Ovary (tissue), 9 donors: Measurements from ENCODE around the gene NLRC5. TPM values are rescaled to one million over a fixed set of nuclear protein-coding genes. Genes with fewer than 3 reads are reported as not detected.

Experiments
- DNase-seq, 5 donors: peaks; one replicate each; pipeline ENCODE4 v3.0.0-alpha.2; 2019 to 2020
- H3K27ac ChIP-seq, 2 donors: fragments of 200-600 bp; one replicate each; pipeline versions ENCODE4 v1.5.1 to v1.8.0; 2019 to 2022
- H3K27me3 ChIP-seq: fragments of 200-600 bp; one replicate; pipeline ENCODE4 v1.8.0; 2022
- H3K36me3 ChIP-seq: fragments of 200-600 bp; sonication (generic); one replicate; pipeline ENCODE4 v1.5.1; 2019
- H3K4me1 ChIP-seq: one replicate; pipeline ENCODE4 v1.8.1; 2013; ENCODE audit warnings: mild to moderate bottlenecking, moderate library complexity; ENCODE audit not compliant: insufficient read depth
- H3K4me3 ChIP-seq: fragments of 200-600 bp; sonication (generic); one replicate; pipeline ENCODE4 v1.5.1; 2017
- H3K9me3 ChIP-seq, 2 donors: fragments of 200-600 bp in 1 of 2; sonication (generic) in 1 of 2; one replicate each; pipeline versions ENCODE4 v1.5.1 to v1.8.1; 2013 to 2019; ENCODE audit warnings: mild to moderate bottlenecking in 1 of 2, moderate library complexity in 1 of 2
- CTCF ChIP-seq, 3 donors: fragments of 450-650 bp in 2 of 3; fragments of 200-600 bp in 1 of 3; IDR thresholded peaks; one replicate each; pipeline versions ENCODE4 v1.5.1 to v1.8.0; 2016 to 2022; ENCODE audit warnings: antibody characterized with exemption in 3 of 3, mild to moderate bottlenecking in 1 of 3
- EP300 ChIP-seq: sonication (generic); formaldehyde crosslinking; IDR thresholded peaks from one replicate; pipeline ENCODE4 v1.6.1; 2017; ENCODE audit warnings: antibody characterized with exemption
- POLR2A ChIP-seq: fragments of 450-650 bp; IDR thresholded peaks from one replicate; pipeline ENCODE4 v1.6.1; 2017; ENCODE audit warnings: antibody characterized with exemption, mild to moderate bottlenecking, moderate library complexity
- WGBS, 3 donors: extraction: QIAGEN DNeasy Blood & Tissue Kit in 1 of 3; methylation state at CpG; one replicate each; pipeline versions ENCODE4 v1.1.5 to v1.1.7; 2013 to 2017; 5-methylcytosine and 5-hydroxymethylcytosine counted together
- intact Hi-C, 4 donors: fragments of 100-400 bp; cut with DNase I; formaldehyde crosslinking; loops; one replicate each; pipeline versions ENCODE4 v1.11.0 to v1.15.1; 2022 to 2023
- polyA plus RNA-seq, 2 donors: library from polyadenylated mRNA; stranded (reverse); fragments of 200-250 nt in 1 of 2; fragments of 350-450 nt in 1 of 2; fragmentation: Illumina TruSeq in 1 of 2; extraction: RNeasy Lipid Tissue Mini Kit (QIAGEN cat#74804) in 1 of 2; gene quantifications; one replicate each; pipeline ENCODE4 v1.2.3, GENCODE V29; 2013 to 2014
- total RNA-seq, 7 donors: library from RNA; depleted of rRNA in 2 of 7; stranded (reverse); fragments of >200 nt in 2 of 7; fragmentation: NEBNext Ultra II Directional in 3 of 7; extraction: Animal tissue kit (Norgen Biotek cat#: 25700) in 3 of 7; gene quantifications; one replicate each; pipeline versions ENCODE4 v1.1.0 to v1.2.4, GENCODE V29; 2016 to 2023
- donor health status: DM: no; HTN: no; CAD: no; lungs with moderate emphysema.
- donor health status: DM: no; HTN: no; CAD: no.
- donor health status: Bipolar disorder and iron deficiency.
- donor health status: DM: yes; HTN: yes; CAD: no.
- donor health status: DM: no; HTN: no; CAD: no.
- donor health status: DM: yes; HTN: yes; CAD: no.

Gene NLRC5
- total and polyA plus RNA-seq, 9 donors, result 6.0 to 29.9 (median 14.7) TPM

- Histone ChIP-seq H3K4me3 (no peak overlapping the region), H3K9me3 (no peaks in the 10 kb centered on the region), H3K4me1 (peaks cover 3% of the 10 kb centered on the region), H3K36me3 (no peaks in the 10 kb centered on the region), H3K27me3 (no peaks in the 10 kb centered on the region), H3K27ac (no peak overlapping the region)
- DNase-seq, result no peak
- TF ChIP-seq EP300 (no peak), CTCF (IDR thresholded peaks at IDR 0.05) (no peak), POLR2A (no peak)
- whole genome bisulfite sequencing, 3 donors, result 87 to 92% (median 88%) methylated on average over 11 of the region's 11 CpGs
- intact Hi-C loops, result no loop called here
Measured at GRCh38 chr16:56977823-56978430, 11.4 kb upstream of the NLRC5 start.

GRCh38 chr16:56980201-56980535 is 9.2 kb upstream of the NLRC5 start:
- Histone ChIP-seq H3K4me1 (no peaks in the 10 kb centered on the region), H3K9me3 (no peaks in the 10 kb centered on the region), H3K27me3 (no peaks in the 10 kb centered on the region), H3K4me3 (no peak overlapping the region), H3K27ac (no peak overlapping the region), H3K36me3 (no peaks in the 10 kb centered on the region)
- intact Hi-C loops, result no loop called here
- no peak for TF ChIP-seq EP300
- TF ChIP-seq POLR2A, result no peak
- no peak for TF ChIP-seq CTCF (IDR thresholded peaks at IDR 0.05)
- no peak for DNase-seq
- WGBS, 3 donors, result 79 to 83% (median 80%) methylated on average over 4 of the region's 4 CpGs

DNA sequence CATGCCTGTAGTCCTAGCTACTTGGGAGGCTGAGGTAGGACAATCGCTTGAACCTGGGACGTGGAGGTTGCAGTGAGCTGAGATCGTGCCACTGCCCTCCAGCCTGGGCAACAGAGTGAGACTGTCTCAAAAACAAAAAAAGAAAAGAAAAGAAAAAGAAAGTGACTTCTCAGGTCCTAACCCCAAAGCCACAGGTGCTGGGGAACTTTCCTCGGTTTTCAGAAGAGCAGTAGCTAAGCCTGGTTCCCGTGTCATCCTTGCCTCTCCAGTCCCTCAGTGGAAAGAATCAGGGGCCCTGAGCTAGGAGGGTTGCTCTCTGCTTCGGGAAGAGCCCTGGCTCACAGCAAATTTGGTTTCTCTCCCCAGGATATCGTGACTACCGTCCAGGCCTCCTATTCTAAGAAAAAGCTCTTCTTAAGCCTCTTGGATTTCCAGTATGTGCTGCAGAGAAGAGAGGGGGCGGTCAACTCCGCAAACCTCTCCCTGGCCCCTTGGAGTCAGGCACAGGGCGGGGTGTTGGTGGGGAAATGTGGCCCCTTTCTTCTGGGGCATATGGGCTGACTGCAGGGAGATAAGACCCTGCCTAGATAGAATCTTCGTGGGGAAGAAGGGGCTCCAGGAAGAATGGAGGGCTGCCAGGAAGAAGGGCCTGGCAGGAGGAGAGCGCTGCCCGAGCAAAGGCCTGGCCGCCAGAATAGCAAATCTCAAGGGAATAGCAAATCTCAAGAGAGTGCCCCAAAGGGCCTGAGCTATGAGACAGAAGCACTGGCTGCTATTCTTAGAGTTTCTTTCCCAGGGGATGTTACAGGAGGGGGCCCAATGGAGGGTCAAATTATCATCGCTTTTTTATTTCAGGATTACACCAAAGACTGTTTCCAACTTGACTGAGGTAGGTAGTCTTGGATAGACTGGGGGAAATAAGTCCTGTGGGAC is 8.3 kb upstream of the NLRC5 start:
- H3K4me1 ChIP-seq, result peaks cover 2% of the 10 kb centered on the region
- no peak overlapping the region for H3K4me3 ChIP-seq
- WGBS, 3 donors, result 75 to 82% (median 81%) methylated on average over 16 of the region's 16 CpGs
- no peak for TF ChIP-seq EP300
- TF ChIP-seq POLR2A, result no peak
- TF ChIP-seq CTCF (IDR thresholded peaks at IDR 0.05), result no peak
- no peak overlapping the region for H3K27ac ChIP-seq
- intact Hi-C loops, result no loop called here
- H3K36me3 ChIP-seq, result no peaks in the 10 kb centered on the region
- no peak for DNase-seq
- no peaks in the 10 kb centered on the region for H3K9me3 ChIP-seq
- H3K27me3 ChIP-seq, result no peaks in the 10 kb centered on the region

- Histone ChIP-seq H3K4me1 (peaks cover 2% of the 10 kb centered on the region), H3K9me3 (no peaks in the 10 kb centered on the region), H3K27ac (no peak overlapping the region), H3K36me3 (no peaks in the 10 kb centered on the region), H3K4me3 (no peak overlapping the region), H3K27me3 (no peaks in the 10 kb centered on the region)
- intact Hi-C loops, result no loop called here
- no peak for DNase-seq
- WGBS, 3 donors, result 90 to 92% (median 91%) methylated on average over 12 of the region's 12 CpGs
- TF ChIP-seq EP300, result no peak
- TF ChIP-seq POLR2A, result no peak
- TF ChIP-seq CTCF (IDR thresholded peaks at IDR 0.05), result no peak
Measured at GRCh38 chr16:56981729-56982271, 7.6 kb upstream of the NLRC5 start.
